SK-N-SH (cell line): ENCODE measurements around the gene MEIS1. TPM values are rescaled to one million over a fixed set of nuclear protein-coding genes. Genes with fewer than 3 reads are reported as not detected.

Experiments used
- CTCF ChIA-PET: fragments of 300-600, 350-600 bp; formaldehyde crosslinking; extraction: SDS; loops from one replicate; lab custom pipeline; 2021; lab: Yijun Ruan, JAX
- POLR2A ChIA-PET: fragments of 350-600 bp; sonication (Branson Sonifier 250); formaldehyde crosslinking; extraction: SDS; loops from one replicate; lab custom pipeline; 2020; ENCODE audit warnings: antibody characterized with exemption, inconsistent platforms; lab: Yijun Ruan, JAX
- DNase-seq: peaks from one replicate; pipeline ENCODE4 v3.0.0; 2012
- H2AFZ ChIP-seq: fragments of 200-600 bp; sonication (generic); 2 replicates; pipeline ENCODE4 v1.8.1; 2016; ENCODE audit warnings: antibody characterized with exemption, mild to moderate bottlenecking, low read depth
- H3F3A ChIP-seq: fragments of 200-600 bp; sonication (generic); replicated peaks from 2 replicates; pipeline ENCODE3; 2016; ENCODE audit warnings: antibody characterized with exemption, mild to moderate bottlenecking; ENCODE audit not compliant: insufficient read depth
- H3K27ac ChIP-seq, 2 experiments: fragments of 200-500 bp in 1 of 2; fragments of 200-600 bp in 1 of 2; sonication (Bioruptor generic) in 1 of 2; sonication (generic), shearing (Covaris generic) in 1 of 2; 2 replicates each; pipeline versions ENCODE4 v1.5.1 to v1.6.1; 2014 to 2016; ENCODE audit warnings: low read depth in 2 of 2, inconsistent platforms in 1 of 2, low read length in 1 of 2, mild to moderate bottlenecking in 1 of 2, mixed read lengths in 1 of 2
- H3K27me3 ChIP-seq: fragments of 200-600 bp; sonication (generic), shearing (Covaris generic); 2 replicates; pipeline ENCODE4 v1.6.1; 2016; ENCODE audit warnings: mixed run types; ENCODE audit not compliant: insufficient read depth
- H3K36me3 ChIP-seq, 2 experiments: fragments of 200-500 bp in 1 of 2; fragments of 200-600 bp in 1 of 2; sonication (Bioruptor generic) in 1 of 2; sonication (generic) in 1 of 2; replicated peaks in 1 of 2; 2 replicates each; pipeline versions ENCODE3 to v1.5.1; 2014 to 2016; ENCODE audit warnings: low read length in 1 of 2, mild to moderate bottlenecking in 1 of 2; ENCODE audit not compliant: insufficient read depth in 2 of 2, control insufficient read depth in 1 of 2
- H3K4me1 ChIP-seq, 2 experiments: fragments of 200-500 bp in 1 of 2; fragments of 200-600 bp in 1 of 2; sonication (Bioruptor generic) in 1 of 2; sonication (generic), shearing (Covaris generic) in 1 of 2; 2 replicates each; pipeline versions ENCODE4 v1.5.1 to v1.6.1; 2014 to 2016; ENCODE audit warnings: low read depth in 1 of 2, low read length in 1 of 2, mixed run types in 1 of 2; ENCODE audit not compliant: insufficient read depth in 2 of 2, control insufficient read depth in 1 of 2
- H3K4me2 ChIP-seq: fragments of 200-600 bp; sonication (generic), shearing (Covaris generic); 2 replicates; pipeline ENCODE4 v1.6.1; 2017; ENCODE audit warnings: mixed run types
- H3K4me3 ChIP-seq, 2 experiments: fragments of 200-500 bp in 1 of 2; fragments of 200-600 bp in 1 of 2; sonication (Bioruptor generic) in 1 of 2; sonication (generic), shearing (Covaris generic) in 1 of 2; 2 replicates each; pipeline versions ENCODE4 v1.5.1 to v1.8.1; 2014 to 2016; ENCODE audit warnings: low read depth in 2 of 2, inconsistent platforms in 1 of 2, low read length in 1 of 2, mild to moderate bottlenecking in 1 of 2, mixed read lengths in 1 of 2, moderate library complexity in 1 of 2
- H3K79me2 ChIP-seq: fragments of 200-600 bp; sonication (generic); 2 replicates; pipeline ENCODE4 v1.8.1; 2017; ENCODE audit warnings: mild to moderate bottlenecking; ENCODE audit not compliant: insufficient read depth
- H3K9ac ChIP-seq: fragments of 200-600 bp; sonication (generic); 2 replicates; pipeline ENCODE4 v1.6.1; 2017; ENCODE audit warnings: mixed run types
- H3K9me2 ChIP-seq: fragments of 200-600 bp; sonication (generic); 2 replicates; pipeline ENCODE4 v1.6.1; 2017; ENCODE audit warnings: mixed run types
- H3K9me3 ChIP-seq: fragments of 200-600 bp; sonication (generic); 2 replicates; pipeline ENCODE4 v1.6.1; 2017; ENCODE audit warnings: mixed run types, mild to moderate bottlenecking, moderate library complexity
- H4K20me1 ChIP-seq: fragments of 200-600 bp; sonication (generic); 2 replicates; pipeline ENCODE4 v1.6.1; 2017; ENCODE audit warnings: mild to moderate bottlenecking, mixed run types; ENCODE audit not compliant: insufficient read depth
- EP300 ChIP-seq, 2 experiments: IDR thresholded peaks; 2 replicates each; pipeline versions ENCODE4 v1.4.0 to v1.6.1; 2012; ENCODE audit warnings: borderline replicate concordance in 1 of 2, low read depth in 1 of 2, low read length in 1 of 2
- FOSL2 ChIP-seq: IDR thresholded peaks from 2 replicates; pipeline ENCODE4 v1.4.0; 2012; ENCODE audit warnings: low read depth, mild to moderate bottlenecking, moderate library complexity, borderline replicate concordance
- GABPA ChIP-seq: IDR thresholded peaks from 2 replicates; pipeline ENCODE4 v1.4.0; 2012; ENCODE audit warnings: low read depth, mild to moderate bottlenecking
- JUND ChIP-seq: IDR thresholded peaks from 2 replicates; pipeline ENCODE4 v1.4.0; 2012
- MEF2A ChIP-seq: IDR thresholded peaks from 2 replicates; pipeline ENCODE4 v1.4.0; 2012; ENCODE audit warnings: low read depth, borderline replicate concordance
- MXI1 ChIP-seq: IDR thresholded peaks from 2 replicates; pipeline ENCODE4 v1.6.1; 2012; ENCODE audit warnings: mild to moderate bottlenecking, low read depth, low read length, improper control_type of control experiment
- NFIC ChIP-seq: IDR thresholded peaks from 2 replicates; pipeline ENCODE4 v1.4.0; 2012; ENCODE audit warnings: borderline replicate concordance
- NRF1 ChIP-seq: IDR thresholded peaks from 2 replicates; pipeline ENCODE4 v1.6.1; 2012; ENCODE audit warnings: low read depth, mild to moderate bottlenecking, low read length
- POLR2AphosphoS5 ChIP-seq: IDR thresholded peaks from 2 replicates; pipeline ENCODE4 v1.6.1; 2012; ENCODE audit warnings: low read depth, low read length
- RAD21 ChIP-seq: IDR thresholded peaks from 2 replicates; pipeline ENCODE4 v1.6.1; 2012; ENCODE audit warnings: mild to moderate bottlenecking, low read length
- RXRA ChIP-seq: IDR thresholded peaks from 2 replicates; pipeline ENCODE4 v1.4.0; 2012; ENCODE audit warnings: low read depth, mild to moderate bottlenecking, borderline replicate concordance
- TCF12 ChIP-seq: IDR thresholded peaks from 2 replicates; pipeline ENCODE4 v1.4.0; 2012
- TEAD4 ChIP-seq: IDR thresholded peaks from 2 replicates; pipeline ENCODE4 v1.4.0; 2012; ENCODE audit warnings: mild to moderate bottlenecking, borderline replicate concordance; ENCODE audit not compliant: insufficient read depth
- YY1 ChIP-seq: IDR thresholded peaks from 2 replicates; pipeline ENCODE4 v1.4.0; 2012; ENCODE audit warnings: low read depth, mild to moderate bottlenecking
- WGBS: methylation state at CpG from one replicate; pipeline ENCODE4 v1.1.6; 2017; ENCODE audit warnings: low lambda C conversion rate; 5-methylcytosine and 5-hydroxymethylcytosine counted together
- polyA plus RNA-seq, 3 experiments: library from polyadenylated mRNA; depleted of rRNA; stranded (reverse); fragments of >200 nt; gene quantifications; 2 replicates each; pipeline ENCODE4 v1.2.3, GENCODE V29; 2012
- TF ChIP-seq, protein P1 (sequence below): IDR thresholded peaks from 2 replicates; pipeline ENCODE4 v1.4.0; 2012; ENCODE audit warnings: low read depth
- TF ChIP-seq, protein P2 (sequence below): IDR thresholded peaks from 2 replicates; pipeline ENCODE4 v1.6.1; 2012; ENCODE audit warnings: mild to moderate bottlenecking, low read depth, low read length, moderate library complexity

The MEIS1 gene
- polyA plus RNA-seq, 1 of the 3 experiments (the other 2 are of a cell fraction), result 16.9 TPM

- ChIA-PET POLR2A (no interaction called here), CTCF (interaction anchor here (0.6 to 1.4 kb wide), 4 partner anchors 10 to 697 kb away, joined by 3 to 6 read pairs (median 4); no protein-coding TSS in a partner anchor)
- Histone ChIP-seq H3K27me3 (no peaks in the 10 kb centered on the region), H3K9me2 (no peaks in the 10 kb centered on the region), H2AFZ (no peak overlapping the region), H3K9me3 (no peaks in the 10 kb centered on the region), H3K27ac (no peak overlapping the region), H3K4me1 (no peaks in the 10 kb centered on the region), H3K9ac (no peak overlapping the region), H3K36me3 (no peaks in the 10 kb centered on the region), H3F3A (no peaks in the 10 kb centered on the region), H4K20me1 (no peaks in the 10 kb centered on the region), H3K4me2 (no peak overlapping the region), H3K4me3 (no peak overlapping the region), H3K79me2 (no peaks in the 10 kb centered on the region)
- TF ChIP-seq NRF1 (no peak), YY1 (no peak), TEAD4 (no peak), MEF2A (no peak), GABPA (no peak), RXRA (no peak), TCF12 (no peak), MXI1 (no peak)
- TF ChIP-seq, protein P1, sequence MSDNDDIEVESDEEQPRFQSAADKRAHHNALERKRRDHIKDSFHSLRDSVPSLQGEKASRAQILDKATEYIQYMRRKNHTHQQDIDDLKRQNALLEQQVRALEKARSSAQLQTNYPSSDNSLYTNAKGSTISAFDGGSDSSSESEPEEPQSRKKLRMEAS, result no peak
- no peak for DNase-seq
- WGBS, result 86% methylated on average over 18 of the region's 18 CpGs
Measured at GRCh38 chr2:66418381-66418780, 16.5 kb upstream of the MEIS1 start.

DNA sequence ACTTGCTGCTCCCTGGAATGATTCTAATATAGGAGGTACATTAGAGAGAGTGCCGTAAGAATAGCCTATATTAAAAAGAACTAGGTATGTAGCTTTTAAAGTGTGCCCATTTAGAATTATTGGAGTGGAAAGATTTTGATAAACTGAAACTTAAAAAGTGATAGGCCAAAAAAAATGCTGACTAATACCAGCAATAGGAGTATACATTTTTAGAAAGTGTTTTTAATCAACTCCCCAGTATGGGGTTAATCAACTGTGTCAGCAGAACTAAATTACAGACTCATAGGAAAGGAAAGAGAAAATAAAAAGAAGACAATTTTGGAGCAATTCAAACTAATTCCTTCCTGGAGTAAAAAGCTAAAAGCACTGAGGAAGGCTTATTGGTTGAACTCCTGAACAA, 13.3 kb upstream of the MEIS1 start:
- H2AFZ ChIP-seq, result no peak overlapping the region
- H3K9me3 ChIP-seq, result no peaks in the 10 kb centered on the region
- H3F3A ChIP-seq, result no peaks in the 10 kb centered on the region
- TF ChIP-seq FOSL2, result no peak
- no peak for TF ChIP-seq POLR2AphosphoS5
- no peak for TF ChIP-seq NFIC
- TF ChIP-seq RAD21, result no peak
- TF ChIP-seq GABPA, result no peak
- TF ChIP-seq EP300 (IDR thresholded peaks at IDR 0.05; ENCODE audit: borderline replicate concordance in 1 of 2, low read depth in 1 of 2, low read length in 1 of 2), result no peak
- TF ChIP-seq, protein P2, sequence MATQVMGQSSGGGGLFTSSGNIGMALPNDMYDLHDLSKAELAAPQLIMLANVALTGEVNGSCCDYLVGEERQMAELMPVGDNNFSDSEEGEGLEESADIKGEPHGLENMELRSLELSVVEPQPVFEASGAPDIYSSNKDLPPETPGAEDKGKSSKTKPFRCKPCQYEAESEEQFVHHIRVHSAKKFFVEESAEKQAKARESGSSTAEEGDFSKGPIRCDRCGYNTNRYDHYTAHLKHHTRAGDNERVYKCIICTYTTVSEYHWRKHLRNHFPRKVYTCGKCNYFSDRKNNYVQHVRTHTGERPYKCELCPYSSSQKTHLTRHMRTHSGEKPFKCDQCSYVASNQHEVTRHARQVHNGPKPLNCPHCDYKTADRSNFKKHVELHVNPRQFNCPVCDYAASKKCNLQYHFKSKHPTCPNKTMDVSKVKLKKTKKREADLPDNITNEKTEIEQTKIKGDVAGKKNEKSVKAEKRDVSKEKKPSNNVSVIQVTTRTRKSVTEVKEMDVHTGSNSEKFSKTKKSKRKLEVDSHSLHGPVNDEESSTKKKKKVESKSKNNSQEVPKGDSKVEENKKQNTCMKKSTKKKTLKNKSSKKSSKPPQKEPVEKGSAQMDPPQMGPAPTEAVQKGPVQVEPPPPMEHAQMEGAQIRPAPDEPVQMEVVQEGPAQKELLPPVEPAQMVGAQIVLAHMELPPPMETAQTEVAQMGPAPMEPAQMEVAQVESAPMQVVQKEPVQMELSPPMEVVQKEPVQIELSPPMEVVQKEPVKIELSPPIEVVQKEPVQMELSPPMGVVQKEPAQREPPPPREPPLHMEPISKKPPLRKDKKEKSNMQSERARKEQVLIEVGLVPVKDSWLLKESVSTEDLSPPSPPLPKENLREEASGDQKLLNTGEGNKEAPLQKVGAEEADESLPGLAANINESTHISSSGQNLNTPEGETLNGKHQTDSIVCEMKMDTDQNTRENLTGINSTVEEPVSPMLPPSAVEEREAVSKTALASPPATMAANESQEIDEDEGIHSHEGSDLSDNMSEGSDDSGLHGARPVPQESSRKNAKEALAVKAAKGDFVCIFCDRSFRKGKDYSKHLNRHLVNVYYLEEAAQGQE, result no peak
- TF ChIP-seq JUND, result no peak
- no peak overlapping the region for H3K27ac ChIP-seq
- 86% methylated on average over 1 of the region's 1 CpG for WGBS
- H3K27me3 ChIP-seq, result no peaks in the 10 kb centered on the region
- H3K9me2 ChIP-seq, result no peaks in the 10 kb centered on the region
- H3K4me3 ChIP-seq, result no peak overlapping the region
- ChIA-PET CTCF (interaction anchor here (0.5 to 1.4 kb wide), 3 partner anchors 11 to 781 kb away, joined by 3 to 4 read pairs (median 4); no protein-coding TSS in a partner anchor), POLR2A (no interaction called here)
- H4K20me1 ChIP-seq, result no peaks in the 10 kb centered on the region
- no peaks in the 10 kb centered on the region; a peak in 1 of 4 replicates for H3K4me1 ChIP-seq
- no peaks in the 10 kb centered on the region for H3K79me2 ChIP-seq
- DNase-seq, result no peak
- no peaks in the 10 kb centered on the region for H3K36me3 ChIP-seq
- H3K4me2 ChIP-seq, result no peak overlapping the region
- H3K9ac ChIP-seq, result no peak overlapping the region
